Tibial nerve (tissue), 4 donors: Measurements from ENCODE around the gene AAK1.

Source experiments
- CTCF ChIP-seq, 5 experiments: fragments of 200-600 bp in 3 of 5; fragments of 450-650 bp in 2 of 5; sonication (generic) in 3 of 5; IDR thresholded peaks; one replicate each; pipeline ENCODE4 v1.5.1; 2016 to 2019; ENCODE audit warnings: antibody characterized with exemption in 5 of 5, mild to moderate bottlenecking in 3 of 5, moderate library complexity in 2 of 5
- EP300 ChIP-seq, 2 donors: sonication (generic); formaldehyde crosslinking; IDR thresholded peaks; one replicate each; pipeline ENCODE4 v1.6.1; 2017; ENCODE audit warnings: antibody characterized with exemption in 2 of 2, mild to moderate bottlenecking in 1 of 2
- POLR2A ChIP-seq, 2 donors: fragments of 450-650 bp; IDR thresholded peaks; one replicate each; pipeline ENCODE4 v1.6.1; 2017; ENCODE audit warnings: antibody characterized with exemption in 2 of 2, mild to moderate bottlenecking in 2 of 2, moderate library complexity in 2 of 2

GRCh38 chr2:69669666-69670065 is 26.1 kb upstream of the AAK1 start:
- no peak for TF ChIP-seq CTCF (IDR thresholded peaks at IDR 0.05)
- no peak for TF ChIP-seq EP300 (IDR thresholded peaks at IDR 0.05)
- no peak for TF ChIP-seq POLR2A (IDR thresholded peaks at IDR 0.05)
